ENCODE results near the gene KIF12.
A peak's percentile ranks its signal among the peaks of the same experiment; 100 is the strongest.

The KIF12 gene

DNA sequence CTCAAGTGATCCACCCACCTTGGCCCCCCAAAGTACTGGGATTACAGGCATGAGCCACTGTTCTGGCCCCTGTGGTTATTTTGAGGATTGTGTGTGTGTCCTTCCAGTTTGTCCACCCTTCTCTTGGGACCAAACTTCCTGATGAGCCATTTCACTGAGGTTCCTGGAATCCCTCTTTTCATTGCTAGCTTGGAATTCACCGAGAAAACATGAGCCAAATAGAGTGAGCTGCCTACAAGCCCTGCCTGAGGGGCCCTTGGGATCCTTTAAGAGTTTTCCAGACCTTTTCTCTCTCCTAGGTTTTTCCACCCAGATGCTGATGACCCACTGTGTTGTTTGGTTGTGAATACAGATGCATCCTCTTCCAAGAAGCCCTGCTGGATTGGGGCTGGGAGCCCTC, 13.2 kb upstream of the KIF12 start:
- no peak for TF ChIP-seq CTCF (IDR thresholded peaks at IDR 0.05; ENCODE audit: insufficient read depth, low read depth, low read length, missing control alignments)
- H3K4me3 ChIP-seq (ENCODE audit: low read length) = no peak overlapping the region
- no peak for DNase-seq (ENCODE audit: low read depth)

DNA sequence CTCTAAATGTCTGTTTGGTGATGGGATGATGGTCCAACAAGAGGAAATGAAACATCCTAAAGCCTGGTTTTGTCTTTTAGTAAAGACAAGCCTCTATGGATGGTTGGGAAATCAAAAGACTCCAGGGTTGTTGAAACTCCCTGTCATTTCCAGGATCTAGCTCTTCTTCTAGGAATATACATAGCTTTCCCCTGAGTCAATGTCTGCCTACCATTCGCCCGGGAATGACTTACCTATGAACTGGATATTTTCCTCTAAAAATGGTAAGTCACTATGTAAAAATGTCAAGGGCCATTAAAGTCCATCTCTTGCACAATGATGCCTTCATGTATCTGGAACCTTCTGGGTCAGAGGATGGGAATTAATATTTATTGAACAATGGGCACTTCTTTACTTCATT, 11.1 kb upstream of the KIF12 start:
- H3K4me3 ChIP-seq (ENCODE audit: low read length) = no peak overlapping the region
- peak; percentile 79 for DNase-seq (ENCODE audit: low read depth)
- no peak for TF ChIP-seq CTCF (IDR thresholded peaks at IDR 0.05; ENCODE audit: insufficient read depth, low read depth, low read length, missing control alignments)

DNA sequence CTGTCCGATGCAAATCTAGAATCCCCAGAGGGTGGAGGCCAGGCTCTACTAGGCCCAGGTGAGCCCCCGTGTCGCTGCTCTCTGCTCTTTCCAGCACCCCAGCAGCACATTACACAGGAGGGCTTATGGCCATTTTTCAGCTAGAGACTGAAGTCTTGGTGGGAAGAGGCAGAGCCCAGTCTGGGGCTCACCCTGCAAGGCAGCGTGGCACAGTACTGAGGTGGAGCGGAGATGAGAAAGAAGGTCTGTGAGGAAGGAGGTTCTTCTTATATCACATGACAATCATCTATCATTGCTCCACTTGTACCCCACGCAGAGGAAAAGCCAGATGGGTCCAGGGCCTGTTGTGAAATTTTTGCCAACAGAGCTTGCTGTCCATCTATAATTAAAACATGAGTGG, 10.0 kb upstream of the KIF12 start:
- no peak for DNase-seq (ENCODE audit: low read depth)
- no peak overlapping the region for H3K4me3 ChIP-seq (ENCODE audit: low read length)
- TF ChIP-seq CTCF (IDR thresholded peaks at IDR 0.05; ENCODE audit: insufficient read depth, low read depth, low read length, missing control alignments) = no peak

GRCh38 chr9:114108016-114108833, 9.1 kb upstream of the KIF12 start:
- H3K4me3 ChIP-seq (ENCODE audit: low read length) = no peak overlapping the region
- peak; percentile 82 for DNase-seq (ENCODE audit: low read depth)
- TF ChIP-seq CTCF (IDR thresholded peaks at IDR 0.05; ENCODE audit: insufficient read depth, low read depth, low read length, missing control alignments) = peak; percentile 97

- no peak for TF ChIP-seq CTCF (IDR thresholded peaks at IDR 0.05; ENCODE audit: insufficient read depth, low read depth, low read length, missing control alignments)
- DNase-seq (ENCODE audit: low read depth) = no peak
- no peak overlapping the region for H3K4me3 ChIP-seq (ENCODE audit: low read length)
These were observed 8.4 kb upstream of the KIF12 start for GRCh38 chr9:114107286-114108001.

- DNase-seq (ENCODE audit: low read depth) = no peak
- H3K4me3 ChIP-seq (ENCODE audit: low read length) = no peak overlapping the region
- TF ChIP-seq CTCF (IDR thresholded peaks at IDR 0.05; ENCODE audit: insufficient read depth, low read depth, low read length, missing control alignments) = no peak
These were observed 6.1 kb upstream of the KIF12 start for GRCh38 chr9:114105236-114105635.

Measured in epithelial cell of esophagus (primary cell).